ENCODE data around the gene KLC3.

DNA sequence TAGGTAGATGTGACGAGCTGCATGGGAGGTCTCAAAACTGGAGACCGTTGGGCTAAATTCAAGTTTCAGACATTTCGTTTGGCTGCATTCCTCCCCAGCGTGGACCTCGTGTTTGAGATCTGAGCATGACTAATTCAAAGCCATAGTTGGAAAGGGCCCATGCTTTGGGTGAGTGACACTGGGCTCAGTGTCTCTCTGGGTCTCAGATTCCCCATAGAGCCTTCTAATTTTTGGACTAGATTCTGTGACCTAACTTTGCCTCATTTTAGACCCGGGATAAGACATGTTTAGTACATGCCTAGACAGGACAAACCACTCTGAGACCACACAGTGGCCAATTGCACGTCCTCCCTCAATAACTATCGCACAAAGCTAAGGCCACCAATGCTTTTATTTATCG lies 34.5 kb upstream of the KLC3 start:
- no peak for TF ChIP-seq POLR2A (IDR thresholded peaks at IDR 0.05; ENCODE audit: low read depth, low read length)
- no peak for TF ChIP-seq POLR2AphosphoS5 (IDR thresholded peaks at IDR 0.05; ENCODE audit: low read depth, low read length)
